Measurements from ENCODE around the gene ITGAX.

DNA sequence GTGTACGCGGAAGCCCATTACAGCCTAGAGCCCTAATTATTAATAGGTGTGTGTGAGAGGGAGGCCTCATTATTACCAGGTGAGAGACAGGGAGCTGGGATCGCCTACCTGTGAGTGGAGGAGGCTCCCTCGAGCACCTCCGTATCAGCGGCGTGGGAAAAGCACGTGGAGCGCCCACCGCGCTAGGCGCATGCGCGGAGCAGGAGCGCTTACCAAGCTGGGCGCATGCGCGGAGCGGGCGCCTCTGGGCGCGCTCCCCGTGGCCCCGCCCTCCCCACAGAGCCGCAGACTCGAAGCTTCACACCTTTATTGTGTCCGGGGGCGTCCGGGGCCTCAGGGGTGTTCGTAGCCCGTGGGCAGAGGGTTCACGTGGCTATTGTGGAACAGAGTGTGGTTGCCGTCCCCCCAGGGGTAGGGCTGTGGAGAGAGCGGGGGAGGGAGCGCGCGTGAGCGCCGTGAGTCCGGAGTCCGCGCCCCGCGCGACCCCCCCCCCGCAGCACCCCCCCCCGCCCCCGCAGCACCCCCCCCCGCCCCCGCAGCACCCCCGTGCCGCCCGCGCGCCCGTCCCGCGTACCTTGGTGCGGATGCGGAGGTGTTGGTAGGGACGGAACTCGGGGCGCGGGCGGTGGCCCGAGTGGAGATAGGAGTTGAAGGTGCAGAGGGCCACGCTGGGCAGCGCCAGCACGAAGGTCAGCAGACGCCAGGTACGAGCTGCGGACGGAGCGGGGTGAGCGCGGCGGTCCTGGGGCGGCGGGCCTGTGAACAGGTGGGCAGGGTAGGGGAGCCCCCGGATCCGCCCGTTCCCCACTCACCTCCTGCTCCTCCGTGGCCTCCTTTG, 72.7 kb downstream of the ITGAX start:
- TF ChIP-seq SP1 (IDR thresholded peaks at IDR 0.05; ENCODE audit: low read depth, low read length) (no peak), SIN3A (conservative IDR thresholded peaks at IDR 0.05 in 1 of 2, IDR thresholded peaks at IDR 0.05 in 1 of 2; ENCODE audit: low read depth in 1 of 2, low read length in 2 of 2) (no peak)

Measured in H1 (cell line).